IMR-90 (cell line): ENCODE data around the gene CTBP2. TPM values are rescaled to one million over a fixed set of nuclear protein-coding genes. Genes with fewer than 3 reads are reported as not detected.

ENCODE experiments used
- ATAC-seq: fragments of 200-7000 bp; cut with Tn5 transposase; 2 replicates; pipeline ENCODE4 v1.9.1; 2020; ENCODE audit warnings: low read depth, mild to moderate bottlenecking, moderate library complexity
- BruUV-seq: library from RNA; stranded (reverse); fragments of 400-500 nt; replicated peaks from 2 replicates; lab custom pipeline; 2021; lab: Mats Ljungman, UMichigan
- CTCF ChIA-PET: fragments of 300-600 bp; formaldehyde crosslinking; extraction: SDS; loops from one replicate; lab custom pipeline; 2021; ENCODE audit warnings: antibody characterized with exemption; lab: Yijun Ruan, JAX
- POLR2A ChIA-PET: fragments of 300-600 bp; sonication (Branson Sonifier 250); formaldehyde crosslinking; loops from one replicate; lab custom pipeline; 2022; ENCODE audit warnings: antibody characterized with exemption; ENCODE audit not compliant: unreplicated experiment; lab: Charles Lee
- DNase-seq: peaks from one replicate; pipeline ENCODE4 v3.0.0; 2013
- H2AFZ ChIP-seq: replicated peaks from 2 replicates; pipeline ENCODE3; 2013; ENCODE audit warnings: low read length, mild to moderate bottlenecking; ENCODE audit not compliant: poor library complexity
- H2AK5ac ChIP-seq: 2 replicates; pipeline ENCODE4 v1.6.1; 2013; ENCODE audit warnings: low read depth, low read length, inconsistent platforms
- H2AK9ac ChIP-seq: replicated peaks from 2 replicates; pipeline ENCODE3; 2013; ENCODE audit warnings: mild to moderate bottlenecking, low read depth, low read length, moderate library complexity; ENCODE audit not compliant: poor library complexity
- H2BK120ac ChIP-seq: 2 replicates; pipeline ENCODE4 v1.6.1; 2013; ENCODE audit warnings: low read depth, low read length, inconsistent platforms
- H2BK15ac ChIP-seq: 3 replicates; pipeline ENCODE4 v1.6.1; 2013; ENCODE audit warnings: low read depth, low read length, inconsistent platforms
- H2BK20ac ChIP-seq: 2 replicates; pipeline ENCODE4 v1.6.1; 2013; ENCODE audit warnings: low read depth, mild to moderate bottlenecking, inconsistent platforms, low read length, moderate library complexity
- H2BK5ac ChIP-seq: 2 replicates; pipeline ENCODE4 v1.6.1; 2013; ENCODE audit warnings: mild to moderate bottlenecking, low read depth, low read length, inconsistent platforms; ENCODE audit not compliant: poor library complexity, severe bottlenecking
- H3K14ac ChIP-seq: replicated peaks from 2 replicates; pipeline ENCODE4 v1.6.1; 2013; ENCODE audit warnings: low read depth, low read length, inconsistent platforms
- H3K18ac ChIP-seq: 2 replicates; pipeline ENCODE4 v1.6.1; 2013; ENCODE audit warnings: low read depth, low read length, control low read depth
- H3K23ac ChIP-seq: 2 replicates; pipeline ENCODE4 v1.6.1; 2013; ENCODE audit warnings: low read depth, low read length, inconsistent platforms
- H3K27ac ChIP-seq: 2 replicates; pipeline ENCODE4 v1.5.1; 2013; ENCODE audit warnings: mild to moderate bottlenecking, control low read depth, low read length; ENCODE audit not compliant: insufficient read depth
- H3K27me3 ChIP-seq: 2 replicates; pipeline ENCODE4 v1.6.1; 2013; ENCODE audit warnings: low read length; ENCODE audit not compliant: control insufficient read depth, insufficient read depth
- H3K36me3 ChIP-seq: 2 replicates; pipeline ENCODE4 v1.6.1; 2013; ENCODE audit warnings: low read length, mixed read lengths; ENCODE audit not compliant: control insufficient read depth, insufficient read depth
- H3K4ac ChIP-seq: 2 replicates; pipeline ENCODE4 v1.6.1; 2013; ENCODE audit warnings: low read depth, low read length, inconsistent platforms
- H3K4me1 ChIP-seq: 2 replicates; pipeline ENCODE4 v1.6.1; 2013; ENCODE audit warnings: low read length, mixed read lengths; ENCODE audit not compliant: control insufficient read depth, insufficient read depth
- H3K4me2 ChIP-seq: 2 replicates; pipeline ENCODE4 v1.6.1; 2013; ENCODE audit warnings: low read depth, mild to moderate bottlenecking, control low read depth, low read length, moderate library complexity
- H3K4me3 ChIP-seq: 2 replicates; pipeline ENCODE4 v1.5.1; 2013; ENCODE audit warnings: low read depth, mild to moderate bottlenecking, control low read depth, low read length, moderate library complexity; ENCODE audit not compliant: insufficient read depth
- H3K56ac ChIP-seq: 2 replicates; pipeline ENCODE4 v1.6.1; 2013; ENCODE audit warnings: low read length, inconsistent platforms; ENCODE audit not compliant: insufficient read depth; ENCODE audit errors: extremely low read depth
- H3K79me1 ChIP-seq, 2 experiments: 2 replicates each; pipeline ENCODE4 v1.6.1; 2013; ENCODE audit warnings: low read length in 2 of 2, inconsistent platforms in 1 of 2, low read depth in 1 of 2
- H3K9ac ChIP-seq: 2 replicates; pipeline ENCODE4 v1.6.1; 2013; ENCODE audit warnings: low read depth, low read length, control low read depth
- H3K9me1 ChIP-seq: 2 replicates; pipeline ENCODE4 v1.6.1; 2013; ENCODE audit warnings: low read length, inconsistent platforms; ENCODE audit not compliant: insufficient read depth
- H3K9me3 ChIP-seq: 2 replicates; pipeline ENCODE4 v1.6.1; 2013; ENCODE audit warnings: low read length; ENCODE audit not compliant: control insufficient read depth, insufficient read depth
- H4K20me1 ChIP-seq: 2 replicates; pipeline ENCODE4 v1.6.1; 2013; ENCODE audit warnings: low read length, inconsistent platforms; ENCODE audit not compliant: insufficient read depth
- H4K5ac ChIP-seq: 2 replicates; pipeline ENCODE4 v1.6.1; 2013; ENCODE audit warnings: mild to moderate bottlenecking, low read depth, low read length, control low read depth
- H4K8ac ChIP-seq, 2 experiments: 2 replicates each; pipeline ENCODE4 v1.6.1; 2013; ENCODE audit warnings: low read depth in 2 of 2, low read length in 2 of 2, control low read depth in 1 of 2, inconsistent platforms in 1 of 2
- H4K91ac ChIP-seq: 2 replicates; pipeline ENCODE4 v1.6.1; 2013; ENCODE audit warnings: low read depth, low read length, inconsistent platforms; ENCODE audit not compliant: insufficient read depth
- MXI1 ChIP-seq: IDR thresholded peaks from 2 replicates; pipeline ENCODE4 v1.6.1; 2012; ENCODE audit warnings: low read depth, mild to moderate bottlenecking, low read length, moderate library complexity, borderline replicate concordance
- NFE2L2 ChIP-seq: fragments of 150-350 bp; IDR thresholded peaks from 2 replicates; pipeline ENCODE4 v1.6.1; 2016; ENCODE audit warnings: low read depth, mild to moderate bottlenecking, low read length
- RAD21 ChIP-seq: IDR thresholded peaks from 2 replicates; pipeline ENCODE4 v1.6.1; 2012; ENCODE audit warnings: low read length, improper control_type of control experiment
- SMC3 ChIP-seq: fragments of 150-350 bp; IDR thresholded peaks from 2 replicates; pipeline ENCODE4 v1.6.1; 2016; ENCODE audit warnings: low read depth, mild to moderate bottlenecking, antibody characterized with exemption, low read length, moderate library complexity
- WGBS, 2 experiments: methylation state at CpG; one replicate each; pipeline versions ENCODE4 v1.1.5 to v1.1.7; 2013; ENCODE audit warnings: missing lambda C conversion rate in 2 of 2; ENCODE audit not compliant: insufficient read length in 1 of 2; ENCODE audit errors: extremely low coverage in 2 of 2; 5-methylcytosine and 5-hydroxymethylcytosine counted together
- dilution Hi-C: fragments of 300-500 bp; cut with HindIII; formaldehyde crosslinking; loops from one replicate; pipeline ENCODE4 v1.14.3; 2018; ENCODE audit warnings: low sequenced_read_pairs; ENCODE audit not compliant: unreplicated experiment
- in situ Hi-C: fragments of 300-500 bp; cut with MboI; formaldehyde crosslinking; loops from 3 replicates; pipeline ENCODE4 v1.14.3; 2019; ENCODE audit warnings: low sequenced_read_pairs, inconsistent platforms, mixed read lengths
- intact Hi-C: fragments of 100-400 bp; cut with micrococcal nuclease; formaldehyde crosslinking; loops from 2 replicates; pipeline ENCODE4 v1.10.0; 2022
- polyA plus RNA-seq, 3 experiments: library from polyadenylated mRNA; depleted of rRNA; stranded (reverse); fragments of >200 nt; gene quantifications; 2 replicates each; pipeline ENCODE4 v1.2.3, GENCODE V29; 2012; ENCODE audit warnings: low replicate concordance in 1 of 3
- total RNA-seq: library from RNA; depleted of rRNA; stranded (reverse); fragments of >200 nt; gene quantifications from 2 replicates; pipeline ENCODE4 v1.2.3, GENCODE V29; 2012
- TF ChIP-seq, protein P1 (sequence below): fragments of 150-350 bp; IDR thresholded peaks from 2 replicates; pipeline ENCODE4 v1.6.1; 2017; ENCODE audit warnings: mild to moderate bottlenecking, antibody characterized with exemption, low read length, low read depth

Gene CTBP2
- total and polyA plus RNA-seq, 2 of the 4 experiments (the other 2 are of a cell fraction): 81.0 to 86.6 TPM

DNA sequence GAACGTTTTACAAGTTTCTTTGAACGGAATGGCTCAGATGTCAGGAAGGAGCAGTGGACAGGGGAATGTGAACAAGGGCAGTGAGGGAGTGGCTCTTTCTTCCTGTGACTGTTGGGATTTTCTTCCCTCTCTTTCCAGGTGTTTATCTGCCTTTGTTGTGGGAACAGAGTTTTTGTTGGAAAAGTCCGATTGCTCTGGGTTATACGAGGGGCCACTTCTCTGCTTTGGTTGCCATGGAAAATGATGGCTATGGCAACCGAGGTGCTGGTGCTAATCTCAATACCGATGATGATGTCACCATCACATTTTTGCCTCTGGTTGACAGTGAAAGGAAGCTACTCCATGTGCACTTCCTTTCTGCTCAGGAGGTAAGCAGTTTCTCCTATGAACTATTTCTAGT is 177.0 kb downstream of the CTBP2 start:
- in situ Hi-C loops: loop anchor here (25.0 kb wide), 1 partner anchor 446 kb away; no protein-coding TSS in a partner anchor
- no peak overlapping the region for H3K14ac ChIP-seq
- no peak overlapping the region for H2BK20ac ChIP-seq
- no peak overlapping the region for H2BK120ac ChIP-seq
- no peak overlapping the region for H2AFZ ChIP-seq
- no peak overlapping the region for H3K27ac ChIP-seq
- BruUV-seq: no TSS peak
- no peak overlapping the region for H2BK15ac ChIP-seq
- no peak overlapping the region for H2BK5ac ChIP-seq
- ChIA-PET POLR2A (no interaction called here), CTCF (interaction anchor here (1.8 kb wide), 1 partner anchor 9 kb away, joined by 7 read pairs; no protein-coding TSS in a partner anchor)
- no peaks in the 10 kb centered on the region for H3K4me1 ChIP-seq
- 0 out of 2 replicates have a peak overlapping the region, but pooled peaks have one; percentile 50 for H3K23ac ChIP-seq
- peaks cover 29% of the 10 kb centered on the region; the same call in 1 of the 2 replicates for H4K20me1 ChIP-seq
- no peak for ATAC-seq
- H2AK9ac ChIP-seq: peak overlapping the region; percentile 17
- peaks cover 12% of the 10 kb centered on the region; the same call in 1 of the 2 replicates for H3K9me1 ChIP-seq
- no peak overlapping the region for H4K91ac ChIP-seq
- H4K8ac ChIP-seq: 0 out of 4 replicates have a peak overlapping the region, but pooled peaks of 1 of the 2 experiments have one; percentile 28
- H3K56ac ChIP-seq: no peak overlapping the region
- DNase-seq: no peak
- TF ChIP-seq RAD21 (no peak), NFE2L2 (no peak), MXI1 (peak; percentile 29; the same call in 1 of the 2 replicates), SMC3 (no peak)
- TF ChIP-seq, protein P1, sequence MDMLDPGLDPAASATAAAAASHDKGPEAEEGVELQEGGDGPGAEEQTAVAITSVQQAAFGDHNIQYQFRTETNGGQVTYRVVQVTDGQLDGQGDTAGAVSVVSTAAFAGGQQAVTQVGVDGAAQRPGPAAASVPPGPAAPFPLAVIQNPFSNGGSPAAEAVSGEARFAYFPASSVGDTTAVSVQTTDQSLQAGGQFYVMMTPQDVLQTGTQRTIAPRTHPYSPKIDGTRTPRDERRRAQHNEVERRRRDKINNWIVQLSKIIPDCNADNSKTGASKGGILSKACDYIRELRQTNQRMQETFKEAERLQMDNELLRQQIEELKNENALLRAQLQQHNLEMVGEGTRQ: no peak
- no peaks in the 10 kb centered on the region for H3K9me3 ChIP-seq
- dilution Hi-C loops: no loop called here
- peaks cover 34% of the 10 kb centered on the region for H3K36me3 ChIP-seq
- no peak overlapping the region for H3K9ac ChIP-seq
- H4K5ac ChIP-seq: no peak overlapping the region
- WGBS, 2 experiments: 100% methylated on average over 2 of the region's 6 CpGs; no CpG with 5 or more reads in 1 of the 2 experiments
- intact Hi-C loops: loop anchor here (10.0 kb wide), 1 partner anchor 449 kb away; no protein-coding TSS in a partner anchor
- H3K79me1 ChIP-seq: peaks cover 34 to 63% of the 10 kb centered on the region in 2 experiments
- no peak overlapping the region for H3K4me2 ChIP-seq
- H2AK5ac ChIP-seq: no peak overlapping the region
- H3K4ac ChIP-seq: no peak overlapping the region
- no peak overlapping the region for H3K18ac ChIP-seq
- H3K27me3 ChIP-seq: no peaks in the 10 kb centered on the region
- no peak overlapping the region for H3K4me3 ChIP-seq
